Epithelial cell of esophagus (primary cell): ENCODE results near the gene NLRP1.

Experiments used
- DNase-seq: peaks from one replicate; pipeline ENCODE4 v3.0.0; 2010; ENCODE audit warnings: low read depth
- H3K4me3 ChIP-seq: 2 replicates; pipeline ENCODE4 v1.5.1; 2011; ENCODE audit warnings: mild to moderate bottlenecking, low read length, control low read depth
- TF ChIP-seq, protein P1 (sequence below): IDR thresholded peaks from 2 replicates; pipeline ENCODE4 v1.5.1; 2011; ENCODE audit warnings: low read depth, mild to moderate bottlenecking, low read length, control low read depth, inconsistent platforms; ENCODE audit not compliant: insufficient read depth; ENCODE audit errors: missing control alignments

NLRP1 gene

DNA sequence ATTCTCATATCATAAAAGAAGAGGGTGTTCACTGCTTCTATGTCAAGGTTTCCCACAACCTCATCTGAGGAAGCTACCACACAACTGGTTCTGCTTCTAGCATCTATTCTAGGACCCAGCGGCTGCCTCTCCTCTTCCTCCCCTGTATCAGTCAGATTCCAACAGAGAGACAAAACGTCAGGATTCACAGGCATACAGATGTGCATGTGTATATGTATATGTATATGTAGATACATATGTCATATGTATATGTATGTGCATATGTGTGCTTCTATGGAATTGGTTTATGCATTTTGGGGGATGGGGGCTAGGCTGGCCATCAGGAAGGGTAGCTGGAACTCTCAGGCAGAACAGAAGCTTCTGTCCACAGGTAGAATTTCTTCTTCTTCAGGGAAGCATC lies 37.4 kb upstream of the NLRP1 start:
- no peak overlapping the region for H3K4me3 ChIP-seq
- TF ChIP-seq, protein P1, sequence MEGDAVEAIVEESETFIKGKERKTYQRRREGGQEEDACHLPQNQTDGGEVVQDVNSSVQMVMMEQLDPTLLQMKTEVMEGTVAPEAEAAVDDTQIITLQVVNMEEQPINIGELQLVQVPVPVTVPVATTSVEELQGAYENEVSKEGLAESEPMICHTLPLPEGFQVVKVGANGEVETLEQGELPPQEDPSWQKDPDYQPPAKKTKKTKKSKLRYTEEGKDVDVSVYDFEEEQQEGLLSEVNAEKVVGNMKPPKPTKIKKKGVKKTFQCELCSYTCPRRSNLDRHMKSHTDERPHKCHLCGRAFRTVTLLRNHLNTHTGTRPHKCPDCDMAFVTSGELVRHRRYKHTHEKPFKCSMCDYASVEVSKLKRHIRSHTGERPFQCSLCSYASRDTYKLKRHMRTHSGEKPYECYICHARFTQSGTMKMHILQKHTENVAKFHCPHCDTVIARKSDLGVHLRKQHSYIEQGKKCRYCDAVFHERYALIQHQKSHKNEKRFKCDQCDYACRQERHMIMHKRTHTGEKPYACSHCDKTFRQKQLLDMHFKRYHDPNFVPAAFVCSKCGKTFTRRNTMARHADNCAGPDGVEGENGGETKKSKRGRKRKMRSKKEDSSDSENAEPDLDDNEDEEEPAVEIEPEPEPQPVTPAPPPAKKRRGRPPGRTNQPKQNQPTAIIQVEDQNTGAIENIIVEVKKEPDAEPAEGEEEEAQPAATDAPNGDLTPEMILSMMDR, result no peak
- DNase-seq, result no peak

DNA sequence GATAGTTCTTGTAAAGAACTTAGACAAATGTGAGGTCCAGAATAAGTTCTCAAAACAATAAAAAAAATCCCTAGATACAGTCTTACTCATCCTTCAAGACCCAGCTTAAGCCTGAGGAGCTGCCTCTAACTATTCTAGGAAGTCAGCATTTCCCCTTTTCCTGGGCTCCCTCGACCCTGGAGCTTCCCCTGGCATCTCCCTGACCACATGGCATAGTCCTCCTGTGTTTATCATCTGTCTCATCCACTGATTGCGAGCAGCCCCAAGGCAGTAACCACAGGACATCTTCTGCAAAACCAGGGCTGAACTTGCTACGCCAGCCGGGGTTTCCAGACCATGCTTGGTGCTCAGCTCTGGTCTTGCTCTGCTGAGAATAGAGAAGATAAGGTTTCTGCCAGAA lies 36.7 kb upstream of the NLRP1 start:
- TF ChIP-seq, protein P1, result no peak
- H3K4me3 ChIP-seq, result no peak overlapping the region
- DNase-seq, result no peak

DNA sequence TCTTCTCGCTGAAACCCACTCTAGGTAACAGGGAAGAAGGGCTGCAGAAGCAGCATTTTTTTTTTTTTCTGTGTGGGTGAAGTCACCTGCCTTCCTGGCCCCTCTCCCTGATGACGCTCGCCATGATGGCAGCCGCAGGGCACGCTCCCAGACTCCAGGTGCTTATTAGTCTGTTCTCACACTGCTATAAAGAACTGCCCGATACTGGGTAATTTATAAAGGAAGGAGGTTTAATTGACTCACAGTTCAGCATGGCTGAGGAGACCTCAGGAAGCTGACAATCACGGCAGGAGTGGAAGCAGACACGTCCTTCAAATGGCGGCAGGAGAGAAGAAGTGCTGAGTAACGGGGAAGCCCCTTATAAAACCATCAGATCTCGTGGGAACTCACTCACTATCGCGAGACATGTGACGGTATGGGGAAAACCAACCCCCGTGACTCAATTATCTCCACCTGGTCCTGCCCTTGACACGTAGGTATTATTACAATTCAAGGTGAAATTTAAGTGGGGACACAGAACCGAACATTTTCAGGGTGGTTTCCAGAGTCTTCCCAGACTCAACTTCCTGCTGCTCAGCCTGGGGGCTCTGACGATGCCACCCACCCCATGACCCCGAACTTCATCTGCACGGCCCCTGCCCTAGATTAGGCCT lies 34.9 kb upstream of the NLRP1 start:
- no peak for DNase-seq
- no peak overlapping the region for H3K4me3 ChIP-seq
- TF ChIP-seq, protein P1, result no peak

DNA sequence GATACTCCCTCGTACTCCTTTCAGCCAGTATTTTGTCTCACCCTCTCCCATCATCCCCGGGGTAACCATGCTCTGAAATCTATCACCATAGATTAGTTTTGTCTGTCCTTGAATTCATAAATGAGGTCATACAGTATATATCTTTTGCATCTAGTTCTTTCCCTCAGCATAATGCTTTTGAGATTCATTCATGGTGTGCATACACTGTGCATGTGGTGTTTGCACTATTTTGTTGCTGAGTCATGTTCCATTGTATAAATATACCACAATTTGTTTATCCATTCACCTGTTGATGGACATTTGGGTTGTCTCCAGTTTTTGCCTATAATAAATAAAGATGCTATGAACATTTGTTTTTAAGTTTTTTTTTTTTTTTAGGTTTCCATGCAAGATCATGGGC lies 34.2 kb upstream of the NLRP1 start:
- DNase-seq, result no peak
- TF ChIP-seq, protein P1, result no peak
- no peak overlapping the region for H3K4me3 ChIP-seq

DNA sequence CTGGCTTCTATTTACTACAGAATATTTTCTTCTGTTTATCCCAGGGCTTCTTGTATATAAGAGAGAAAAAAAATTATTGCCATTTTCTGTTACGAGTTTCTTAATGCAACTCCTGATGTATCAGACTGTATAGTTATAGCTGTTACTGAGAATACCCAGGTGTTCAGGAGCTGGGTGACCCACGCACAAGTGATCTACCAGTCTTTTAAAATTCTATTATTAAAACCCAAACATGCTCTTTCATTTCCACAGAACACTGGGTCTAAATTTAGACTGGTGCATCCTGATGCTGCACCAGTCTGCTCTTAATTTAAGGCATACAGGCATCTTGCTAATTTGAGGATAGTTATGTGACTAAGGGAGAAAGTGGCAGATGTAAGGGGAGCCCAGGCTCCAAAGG lies 31.2 kb upstream of the NLRP1 start:
- TF ChIP-seq, protein P1, result no peak
- H3K4me3 ChIP-seq, result no peak overlapping the region
- no peak for DNase-seq

DNA sequence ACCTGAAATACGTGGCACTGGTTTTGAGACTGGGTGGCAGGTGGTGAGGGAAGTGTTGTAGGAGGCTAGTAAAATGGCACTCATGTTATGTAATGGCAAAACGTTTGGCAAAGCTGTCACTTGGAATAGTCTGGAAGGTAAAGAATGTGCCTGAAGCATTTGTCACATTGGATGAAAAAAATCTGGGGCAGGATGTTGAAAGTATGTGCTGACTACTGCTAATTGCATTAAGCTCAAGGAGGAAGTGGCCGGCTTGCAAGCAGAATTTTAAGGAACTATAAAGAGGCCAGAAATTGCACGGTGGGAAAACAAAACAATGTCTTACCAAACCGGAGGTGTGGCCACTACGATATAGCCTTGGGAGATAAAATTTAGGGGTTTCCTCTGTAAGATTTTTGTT lies 26.6 kb upstream of the NLRP1 start:
- H3K4me3 ChIP-seq, result no peak overlapping the region
- DNase-seq, result no peak
- TF ChIP-seq, protein P1, result no peak
